Dermis microvascular lymphatic vessel endothelial cell (primary cell): ENCODE results near the gene ETV2. TPM values are rescaled to one million over a fixed set of nuclear protein-coding genes. Genes with fewer than 3 reads are reported as not detected.
A peak's percentile ranks its signal among the peaks of the same experiment; 100 is the strongest.
"Not testable (repeated sequence)": the region's sequence is repeated elsewhere in the genome, so short reads cannot be mapped to it uniquely, and the experiment has no call there.

Experiments used
- DNase-seq, 2 donors: peaks; one replicate each; pipeline versions ENCODE4 v3.0.0 to v3.0.0-alpha.2; 2010; ENCODE audit warnings: low read depth in 2 of 2
- total RNA-seq: library from RNA; depleted of rRNA; stranded (reverse); fragments of >200 nt; gene quantifications from 2 replicates; pipeline ENCODE4 v1.2.1, GENCODE V29; 2014

Gene ETV2
- total RNA-seq, 1 donor from 2014 or later: 0.26 TPM

DNA sequence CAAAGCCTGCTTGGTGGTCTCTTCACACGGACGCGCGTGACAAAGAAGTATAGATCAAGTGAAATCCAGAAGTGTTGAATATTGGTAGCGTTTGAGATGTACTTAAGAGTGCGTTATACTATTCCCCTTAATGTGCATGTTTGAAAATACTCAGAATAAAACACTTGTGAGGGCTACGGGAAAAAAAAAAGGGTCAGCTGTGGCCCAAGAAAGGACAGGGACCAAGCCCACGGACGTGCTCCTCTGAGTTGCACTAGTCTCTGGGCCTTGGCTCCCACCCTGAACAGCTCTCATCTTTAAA lies 13.3 kb upstream of the ETV2 start:
- no peak for DNase-seq

DNA sequence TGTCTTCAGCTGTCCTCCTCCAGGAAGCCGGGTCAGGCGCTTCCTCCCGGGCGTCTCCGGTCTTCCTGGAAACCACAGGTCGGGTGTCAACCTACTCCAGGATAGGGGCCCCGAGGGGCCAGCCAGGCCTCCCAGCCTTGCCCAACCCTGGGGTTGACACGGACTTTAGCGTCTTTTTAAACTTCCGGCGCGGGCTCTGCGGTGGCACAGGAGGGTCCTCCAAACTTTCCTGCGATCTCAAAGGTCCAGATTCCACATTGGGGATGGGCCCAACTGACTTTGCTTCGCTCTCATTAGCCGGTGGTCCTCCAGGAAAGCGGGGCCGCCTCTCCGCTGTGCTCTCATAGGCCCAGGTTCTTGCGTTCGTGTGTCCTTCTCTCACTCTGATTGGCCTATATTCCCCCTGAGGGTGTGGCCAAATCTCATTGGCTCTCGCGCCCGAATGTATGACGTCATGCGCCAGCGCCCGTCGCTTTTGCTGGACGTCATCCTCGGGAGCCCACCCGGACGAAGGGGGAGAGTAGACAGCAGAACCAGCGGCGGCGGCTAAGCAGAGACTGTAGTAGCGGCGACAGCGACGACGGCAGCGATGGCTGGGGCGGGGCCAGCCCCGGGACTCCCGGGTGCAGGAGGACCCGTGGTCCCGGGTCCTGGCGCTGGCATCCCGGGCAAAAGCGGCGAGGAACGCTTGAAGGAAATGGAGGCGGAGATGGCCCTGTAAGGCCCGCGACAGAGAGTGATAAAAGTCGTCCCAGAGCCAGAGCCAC lies 12.8 kb upstream of the ETV2 start, which contains the start of gene RBM42:
TSS of gene RBM42 (plus strand) at position 472 of the 767 bp plus-strand sequence. CDS start at position 590, 118 bp downstream.
- DNase-seq: peak; percentile 98 to 99

DNA sequence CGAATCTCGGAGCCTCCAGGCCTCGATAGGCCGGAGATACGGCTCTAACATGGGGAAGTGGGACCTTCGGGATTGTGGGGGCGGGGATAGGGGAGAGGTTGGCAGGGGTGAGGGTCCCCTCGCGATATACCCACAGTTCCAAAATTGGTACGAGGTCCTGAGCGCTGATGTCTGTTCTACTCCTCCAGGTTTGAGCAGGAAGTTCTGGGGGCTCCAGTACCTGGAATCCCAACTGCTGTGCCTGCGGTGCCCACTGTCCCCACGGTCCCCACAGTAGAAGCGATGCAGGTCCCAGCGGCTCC lies 12.3 kb upstream of the ETV2 start:
- no peak for DNase-seq

DNA sequence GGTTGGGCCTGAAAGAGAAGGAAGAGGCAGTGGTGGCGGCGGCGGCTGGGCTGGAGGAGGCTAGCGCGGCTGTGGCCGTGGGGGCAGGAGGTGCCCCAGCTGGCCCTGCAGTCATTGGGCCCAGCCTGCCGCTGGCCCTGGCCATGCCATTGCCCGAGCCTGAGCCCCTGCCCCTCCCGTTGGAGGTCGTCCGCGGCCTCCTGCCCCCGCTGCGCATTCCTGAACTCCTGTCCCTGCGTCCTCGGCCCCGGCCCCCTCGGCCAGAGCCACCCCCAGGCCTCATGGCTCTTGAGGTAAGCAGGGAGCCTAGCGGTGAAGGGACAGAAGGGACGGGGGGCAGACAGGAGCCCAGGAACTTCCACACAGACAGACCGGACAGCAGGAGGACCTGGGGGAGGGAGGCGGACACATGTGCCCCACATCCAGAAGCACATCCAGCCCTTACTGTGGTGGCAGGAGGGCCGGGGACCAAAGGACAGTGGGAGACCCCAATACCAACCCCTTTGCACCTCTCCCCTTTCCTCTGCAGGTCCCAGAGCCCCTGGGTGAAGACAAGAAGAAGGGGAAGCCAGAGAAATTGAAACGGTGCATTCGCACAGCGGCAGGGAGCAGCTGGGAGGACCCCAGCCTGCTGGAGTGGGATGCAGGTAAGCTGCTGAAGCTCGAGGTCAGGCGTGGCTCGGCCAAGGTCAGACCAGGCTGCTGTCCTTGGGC lies 7.7 kb upstream of the ETV2 start:
- DNase-seq: no peak

DNA sequence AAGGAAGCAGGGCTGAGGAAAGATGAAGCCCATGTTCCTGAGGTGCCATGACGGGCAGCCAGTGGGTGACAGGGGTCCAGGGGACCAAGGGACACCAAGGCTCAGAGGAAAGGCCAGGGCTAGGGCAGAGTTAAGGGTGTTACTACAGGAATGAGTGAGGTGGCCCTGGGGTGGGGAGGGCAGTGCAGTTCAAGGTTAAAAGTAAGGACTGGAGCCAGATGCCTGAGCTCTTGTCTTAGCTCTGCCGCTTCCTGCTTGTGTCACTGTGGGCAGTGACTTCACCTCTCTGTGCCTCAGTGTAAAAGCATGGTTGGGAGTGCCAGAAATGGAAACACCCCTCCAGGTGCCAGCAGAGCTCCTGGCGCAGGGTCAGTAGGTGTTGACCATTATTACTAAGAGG lies 4.9 kb upstream of the ETV2 start:
- DNase-seq: no peak

DNA sequence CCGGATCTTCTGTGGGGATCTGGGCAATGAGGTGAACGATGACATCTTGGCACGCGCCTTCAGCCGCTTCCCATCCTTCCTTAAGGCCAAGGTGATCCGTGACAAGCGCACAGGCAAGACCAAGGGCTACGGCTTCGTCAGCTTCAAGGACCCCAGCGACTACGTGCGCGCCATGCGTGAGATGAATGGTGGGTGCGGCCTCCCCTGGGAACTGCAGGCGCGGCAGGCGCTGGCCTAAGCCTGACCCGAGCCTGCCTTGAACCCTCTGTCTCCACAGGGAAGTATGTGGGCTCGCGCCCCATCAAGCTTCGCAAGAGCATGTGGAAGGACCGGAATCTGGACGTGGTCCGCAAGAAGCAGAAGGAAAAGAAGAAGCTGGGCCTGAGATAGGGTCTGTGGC lies 4.4 kb upstream of the ETV2 start:
- DNase-seq: no peak

DNA sequence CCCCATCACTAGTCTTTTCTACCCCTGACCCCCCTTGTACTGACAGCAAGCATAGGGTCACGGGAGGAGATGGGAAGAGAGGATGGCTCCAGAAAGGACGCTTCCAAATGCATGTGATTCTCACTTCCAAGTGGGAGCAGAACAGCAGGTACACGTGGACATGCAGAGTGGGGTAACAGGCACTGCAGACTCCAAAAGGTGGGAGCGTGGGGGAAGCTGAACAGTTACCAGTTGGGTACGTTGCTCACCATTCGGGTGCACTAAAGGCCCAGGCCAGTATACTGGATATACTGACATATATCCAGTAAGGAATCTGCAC lies 2.3 kb upstream of the ETV2 start:
- DNase-seq: no peak

DNA sequence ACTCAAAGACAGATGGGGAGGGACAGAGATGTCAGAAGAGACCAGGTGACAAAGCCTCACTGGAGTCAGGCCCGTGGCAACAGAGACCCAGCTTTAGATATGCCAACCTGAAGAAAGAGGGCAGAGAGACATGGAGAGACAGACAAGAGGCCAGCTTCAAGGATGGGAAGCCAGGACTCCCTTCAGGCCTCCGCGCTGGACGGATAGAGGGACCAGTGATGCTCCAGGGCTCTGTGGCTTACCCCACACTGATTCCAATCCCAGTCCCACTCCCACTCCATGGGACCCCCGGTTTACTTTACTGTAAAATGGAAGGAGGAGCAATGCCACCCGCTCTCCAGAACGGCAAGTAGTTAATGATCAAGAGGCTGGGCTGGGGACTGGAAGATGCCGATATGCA lies 1.7 kb upstream of the ETV2 start:
- DNase-seq: no peak

DNA sequence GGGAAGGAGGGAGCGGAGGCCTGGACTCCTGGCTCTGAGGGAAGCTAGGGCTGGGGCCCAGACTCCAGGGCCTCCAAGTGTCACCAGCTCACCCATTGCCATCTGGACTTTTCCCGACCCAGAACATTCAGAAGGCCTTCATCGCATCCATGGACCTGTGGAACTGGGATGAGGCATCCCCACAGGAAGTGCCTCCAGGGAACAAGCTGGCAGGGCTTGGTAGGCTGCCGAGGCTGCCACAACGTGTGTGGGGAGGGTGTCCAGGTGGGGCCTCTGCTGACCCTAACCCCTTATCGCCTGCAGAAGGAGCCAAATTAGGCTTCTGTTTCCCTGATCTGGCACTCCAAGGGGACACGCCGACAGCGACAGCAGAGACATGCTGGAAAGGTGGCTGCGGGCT lies 767 bp downstream of the ETV2 start:
- DNase-seq: no peak

DNA sequence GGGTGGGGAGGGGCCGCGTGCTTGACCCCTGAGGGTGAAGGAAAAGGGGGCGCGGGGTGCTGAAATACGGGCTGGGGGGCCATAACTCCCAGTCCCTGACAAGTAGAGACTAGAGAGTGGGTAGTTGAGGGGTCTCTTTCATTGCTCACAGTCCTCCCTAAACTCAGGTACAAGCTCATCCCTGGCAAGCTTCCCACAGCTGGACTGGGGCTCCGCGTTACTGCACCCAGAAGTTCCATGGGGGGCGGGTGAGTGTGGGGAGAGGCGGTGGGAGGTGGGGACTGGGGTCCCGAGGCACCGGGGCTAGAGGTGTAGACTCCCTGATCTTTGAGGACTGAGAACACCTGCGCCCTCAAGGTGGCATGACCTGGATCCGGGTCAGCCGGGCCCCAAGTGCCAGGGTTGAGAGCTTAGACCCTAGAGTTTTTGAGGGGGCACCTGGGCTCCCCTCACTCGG lies 1.3 kb downstream of the ETV2 start:
- no peak for DNase-seq

DNA sequence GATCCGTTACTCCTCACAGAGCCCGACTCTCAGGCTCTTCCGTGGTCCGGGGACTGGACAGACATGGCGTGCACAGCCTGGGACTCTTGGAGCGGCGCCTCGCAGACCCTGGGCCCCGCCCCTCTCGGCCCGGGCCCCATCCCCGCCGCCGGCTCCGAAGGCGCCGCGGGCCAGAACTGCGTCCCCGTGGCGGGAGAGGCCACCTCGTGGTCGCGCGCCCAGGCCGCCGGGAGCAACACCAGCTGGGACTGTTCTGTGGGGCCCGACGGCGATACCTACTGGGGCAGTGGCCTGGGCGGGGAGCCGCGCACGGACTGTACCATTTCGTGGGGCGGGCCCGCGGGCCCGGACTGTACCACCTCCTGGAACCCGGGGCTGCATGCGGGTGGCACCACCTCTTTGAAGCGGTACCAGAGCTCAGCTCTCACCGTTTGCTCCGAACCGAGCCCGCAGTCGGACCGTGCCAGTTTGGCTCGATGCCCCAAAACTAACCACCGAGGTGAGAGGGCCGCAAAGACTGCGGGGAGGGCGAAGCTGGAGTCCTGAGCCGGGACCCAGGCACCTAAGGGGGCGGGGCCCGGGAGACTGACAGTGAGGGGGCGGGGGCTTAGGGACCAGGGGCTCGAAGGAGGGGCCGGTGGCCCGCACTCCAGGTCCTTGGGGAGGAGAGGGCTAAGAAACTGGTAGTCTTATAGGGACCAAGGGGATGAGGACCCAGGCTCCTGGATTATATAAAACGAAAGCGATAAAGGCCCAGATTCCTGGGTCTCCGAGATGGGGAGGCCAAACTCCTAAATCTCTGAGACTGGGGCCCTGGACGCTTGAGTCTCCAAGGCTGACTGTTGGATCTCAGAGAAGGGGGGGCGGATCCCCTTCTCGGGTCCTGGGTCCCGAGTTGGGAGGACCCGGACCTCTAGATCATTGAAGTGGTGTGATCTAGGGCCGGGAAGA lies 2.0 kb downstream of the ETV2 start:
- DNase-seq: peak; percentile 62 to 84

DNA sequence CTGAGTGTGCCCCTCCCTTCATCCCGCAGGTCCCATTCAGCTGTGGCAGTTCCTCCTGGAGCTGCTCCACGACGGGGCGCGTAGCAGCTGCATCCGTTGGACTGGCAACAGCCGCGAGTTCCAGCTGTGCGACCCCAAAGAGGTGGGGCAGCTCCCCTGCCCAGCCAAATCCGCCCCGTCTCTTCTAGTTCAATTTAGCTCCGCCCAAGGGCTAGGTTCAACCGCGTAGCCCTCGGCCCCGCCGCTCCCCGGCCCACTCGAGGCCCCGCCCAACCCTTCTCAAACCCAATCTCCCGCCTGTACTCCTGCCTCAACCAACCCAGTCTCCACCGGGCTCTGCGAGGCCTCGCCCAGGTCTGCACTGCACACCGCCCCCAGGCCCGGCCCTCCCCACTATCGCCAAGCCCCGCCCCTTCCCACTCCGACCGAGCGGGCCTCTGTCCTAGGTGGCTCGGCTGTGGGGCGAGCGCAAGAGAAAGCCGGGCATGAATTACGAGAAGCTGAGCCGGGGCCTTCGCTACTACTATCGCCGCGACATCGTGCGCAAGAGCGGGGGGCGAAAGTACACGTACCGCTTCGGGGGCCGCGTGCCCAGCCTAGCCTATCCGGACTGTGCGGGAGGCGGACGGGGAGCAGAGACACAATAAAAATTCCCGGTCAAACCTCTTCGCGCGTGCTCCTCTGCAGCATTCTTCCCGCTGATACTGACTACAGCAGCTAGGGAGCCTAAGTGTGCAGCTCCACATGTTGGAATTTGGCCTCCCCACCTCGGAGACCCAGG lies 2.9 kb downstream of the ETV2 start:
- peak; percentile 90 to 96 for DNase-seq

DNA sequence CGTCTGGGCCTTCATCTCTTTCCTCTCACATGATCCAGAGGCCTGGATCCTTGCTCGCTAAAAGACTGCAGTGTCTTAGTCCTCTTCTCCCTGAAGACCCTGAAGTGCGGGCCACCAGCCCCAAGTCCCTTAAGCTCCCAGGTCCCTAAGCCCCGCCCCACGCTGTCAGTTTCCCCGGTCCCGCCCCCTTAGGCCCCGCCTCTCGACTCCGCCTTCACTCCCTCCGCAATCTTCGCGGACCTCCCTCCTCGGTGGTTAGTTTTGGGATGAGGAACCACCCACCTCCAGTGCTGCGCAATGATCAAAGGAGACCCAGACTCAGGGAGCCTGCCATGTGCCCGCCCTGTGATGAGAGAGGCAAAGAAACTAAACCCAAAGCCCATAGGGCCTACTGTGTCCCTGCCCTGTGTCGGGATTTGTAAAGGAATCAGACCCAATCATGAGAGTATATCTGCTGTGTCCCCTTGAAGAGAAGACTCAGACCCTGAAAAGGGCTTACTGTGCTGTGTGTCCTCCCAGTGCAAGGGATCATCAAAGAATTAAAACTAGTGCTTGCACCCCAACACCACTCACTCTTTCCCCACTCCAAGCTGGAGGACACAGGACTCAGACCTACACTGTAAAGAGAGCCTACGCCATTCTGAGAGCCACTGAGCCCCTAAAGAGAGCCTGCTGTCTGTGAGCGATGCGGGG lies 3.6 kb downstream of the ETV2 start:
- peak in 1 of 2 donors; percentile 52 for DNase-seq

DNA sequence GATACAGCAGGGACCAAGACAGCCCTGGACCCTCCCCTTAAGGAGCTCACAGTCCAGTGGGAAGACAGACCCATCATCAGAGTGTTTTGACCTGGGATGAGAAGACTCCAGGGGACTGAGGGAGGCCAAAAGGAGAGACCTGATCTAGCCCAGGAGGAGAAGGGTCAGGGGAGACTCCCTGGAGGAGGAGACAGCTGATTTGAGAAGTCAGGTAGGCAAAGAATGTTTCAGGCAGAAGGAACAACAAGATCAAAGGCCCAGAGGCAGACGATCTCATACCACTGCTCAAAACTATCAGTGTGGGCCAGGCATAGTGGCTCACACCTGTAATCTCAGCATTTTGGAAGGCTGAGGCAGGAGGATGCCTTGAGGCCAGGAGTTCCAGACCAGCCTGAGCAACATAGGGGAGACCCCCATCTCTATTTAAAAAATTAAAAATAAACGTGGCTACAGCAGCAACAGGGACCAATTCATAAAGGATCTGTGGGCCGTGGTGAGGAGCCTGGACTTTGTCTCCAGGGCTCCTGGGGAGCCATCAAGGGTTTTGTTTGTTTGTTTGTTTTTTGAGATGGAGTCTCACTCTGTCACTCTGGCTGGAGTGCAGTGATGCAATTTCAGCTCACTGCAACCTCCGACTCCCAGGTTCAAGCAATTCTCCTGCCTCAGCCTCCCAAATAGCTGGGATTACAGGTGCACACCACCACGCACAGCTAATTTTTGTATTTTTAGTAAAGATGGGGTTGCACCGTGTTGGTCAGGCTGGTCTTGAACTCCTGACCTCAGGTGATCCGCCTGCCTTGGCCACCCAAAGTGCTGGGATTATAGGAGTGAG lies 4.4 kb downstream of the ETV2 start:
- no peak for DNase-seq

DNA sequence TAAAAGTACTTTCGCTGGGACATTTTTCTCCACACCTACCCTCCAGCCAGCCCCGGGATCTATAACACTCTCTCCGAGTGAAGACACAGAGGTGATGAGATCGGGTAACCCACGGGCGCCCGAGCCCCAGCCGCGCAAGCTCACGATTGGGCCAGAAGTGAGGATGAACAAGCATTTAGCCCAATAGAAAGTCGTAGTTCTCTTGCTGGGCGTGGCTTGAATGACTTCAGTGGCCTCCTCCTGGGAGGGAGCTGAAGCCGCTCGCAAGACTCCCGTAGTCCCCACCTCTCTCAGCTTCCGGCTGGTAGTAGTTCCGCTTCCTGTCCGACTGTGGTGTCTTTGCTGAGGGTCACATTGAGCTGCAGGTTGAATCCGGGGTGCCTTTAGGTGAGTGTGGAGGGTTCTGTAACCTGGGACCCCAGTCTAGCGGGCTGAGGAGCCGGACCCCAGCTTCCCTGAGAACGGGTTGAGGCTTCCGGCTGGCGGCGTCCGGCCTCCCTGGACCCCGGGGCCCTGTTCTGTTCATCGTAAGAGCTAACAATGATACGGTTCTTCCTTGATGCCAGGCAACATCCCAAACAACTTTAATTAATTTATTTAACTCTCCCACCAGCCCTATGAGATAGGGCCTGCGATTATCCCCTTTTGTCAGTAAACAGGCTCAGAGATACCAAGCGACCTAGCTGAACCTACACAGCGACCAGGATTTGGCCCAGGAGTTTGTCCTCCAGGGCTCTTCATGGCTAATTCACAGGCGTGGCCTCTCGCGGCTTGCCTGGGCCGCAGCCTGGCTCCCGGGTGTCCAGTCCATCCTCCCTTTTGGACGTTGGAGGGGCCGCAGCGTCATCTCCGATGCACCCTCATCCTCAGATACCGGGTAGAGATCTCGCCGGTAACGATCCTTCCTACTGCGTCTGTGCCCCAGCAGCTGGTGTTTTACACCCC lies 6.7 kb downstream of the ETV2 start, which contains the start of gene COX6B1:
TSS of gene COX6B1 (plus strand) at position 307 of the 945 bp plus-strand sequence. CDS start 2,921 bp downstream, outside the sequence.
- peak; percentile 89 to 95 for DNase-seq

DNA sequence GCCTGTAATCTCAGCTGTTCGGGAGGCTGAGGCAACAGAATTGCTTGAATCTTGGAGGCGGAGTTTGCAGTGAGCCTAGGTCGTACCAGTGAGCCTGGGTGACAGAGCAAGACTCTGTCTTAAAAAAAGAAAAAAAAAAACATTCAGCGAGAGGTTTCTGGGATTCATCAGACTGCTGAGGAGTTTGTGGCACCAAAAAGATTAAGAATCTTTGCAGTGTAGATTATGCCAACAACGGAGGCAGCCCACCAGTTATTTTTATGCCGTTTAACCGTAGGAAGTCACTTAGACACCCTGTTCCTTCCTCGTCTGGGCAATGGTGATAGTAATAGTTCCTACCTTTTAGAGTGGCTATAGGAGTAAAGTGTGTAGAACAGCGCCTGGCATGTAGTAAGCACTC lies 9.0 kb downstream of the ETV2 start:
- no peak for DNase-seq

DNA sequence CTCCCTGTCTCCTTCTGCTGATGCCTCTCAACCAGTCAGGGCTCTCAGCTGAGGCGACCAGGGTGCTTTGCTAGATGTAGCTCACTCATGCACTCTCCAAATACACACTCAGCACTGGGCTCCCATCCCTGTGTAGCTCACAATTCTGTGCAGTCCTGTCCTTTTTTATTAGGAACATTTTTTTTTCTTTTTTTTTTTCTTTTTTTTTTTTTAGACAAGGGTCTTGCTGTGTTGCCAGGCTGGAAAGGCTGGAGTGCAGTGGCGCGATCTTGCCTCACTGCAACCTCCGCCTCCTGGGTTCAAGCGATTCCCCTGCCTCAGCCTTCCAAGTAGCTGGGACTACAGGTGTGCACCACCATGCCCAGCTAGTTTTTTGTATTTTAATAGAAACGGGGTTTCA lies 13.3 kb downstream of the ETV2 start:
- not testable (repeated sequence) for DNase-seq

DNA sequence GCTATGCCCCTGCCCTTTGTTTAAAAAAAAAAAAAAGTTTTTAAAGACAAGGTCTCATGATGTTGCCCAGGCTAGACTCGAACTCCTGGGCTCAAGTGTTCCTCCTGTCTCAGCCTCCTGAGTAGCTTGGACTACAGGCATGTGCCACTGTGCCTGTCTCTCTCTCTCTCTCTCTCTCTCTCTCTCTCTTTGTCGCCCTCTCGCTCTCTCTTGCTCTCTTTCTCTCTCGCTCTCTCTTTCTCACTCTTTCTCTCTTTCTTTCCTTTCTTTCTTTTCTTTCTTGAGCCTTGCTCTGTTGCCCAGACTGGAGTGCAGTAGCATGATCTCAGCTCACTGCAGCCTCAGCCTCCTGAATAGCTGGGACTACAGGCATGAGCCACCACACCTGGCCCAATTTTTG lies 14.1 kb downstream of the ETV2 start:
- no peak for DNase-seq

DNA sequence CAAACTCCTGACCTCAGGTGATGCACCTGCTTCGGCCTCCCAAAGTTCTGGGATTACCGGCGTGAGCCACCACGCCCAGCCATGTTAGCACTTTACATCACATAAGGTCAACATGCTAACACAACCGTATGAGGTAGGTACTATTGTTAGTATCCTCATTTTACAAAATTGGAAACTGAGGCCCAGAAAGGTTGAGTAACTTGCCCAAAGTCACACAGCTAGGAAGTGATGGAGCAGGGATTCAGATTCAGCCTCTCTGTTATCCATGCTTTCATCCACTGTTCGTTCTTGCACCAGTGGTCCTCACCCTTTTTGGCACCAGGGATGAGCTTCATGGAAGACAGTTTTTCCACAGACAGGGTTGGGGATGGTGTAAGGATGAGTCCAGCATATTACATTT lies 15.2 kb downstream of the ETV2 start:
- DNase-seq: no peak
